ENCODE data around the gene LOXL1.

DNA sequence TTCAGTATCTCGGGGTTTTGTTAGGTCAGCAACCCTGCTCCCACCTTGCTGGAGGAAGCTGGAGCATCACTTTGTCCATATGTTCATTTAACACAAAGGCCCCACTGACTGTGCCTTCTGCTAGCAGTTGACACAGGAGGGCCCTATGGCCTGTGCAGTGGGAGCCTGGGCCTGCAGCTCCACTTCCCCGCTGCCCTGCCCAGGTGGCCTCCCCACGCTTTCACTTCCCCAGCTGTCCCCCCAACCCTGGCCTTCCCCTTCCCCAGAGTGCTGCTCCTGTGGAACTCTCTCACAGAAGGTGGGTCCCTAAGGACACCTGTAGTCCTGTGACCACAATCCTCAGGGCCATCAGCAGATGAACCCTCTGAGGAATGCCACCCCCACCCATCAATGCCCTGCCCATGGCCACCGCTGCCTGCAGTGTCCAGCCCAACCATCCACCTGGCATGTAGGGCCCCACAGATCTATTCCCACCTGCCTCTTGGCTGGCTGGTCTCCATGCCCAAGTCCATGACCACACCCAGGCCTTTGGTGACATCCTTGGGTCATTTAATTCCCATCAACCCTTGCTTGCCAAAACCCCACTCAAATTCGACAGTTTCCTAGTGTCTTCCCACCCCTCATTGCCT lies 39.4 kb upstream of the LOXL1 start:
- TF ChIP-seq, protein P1, sequence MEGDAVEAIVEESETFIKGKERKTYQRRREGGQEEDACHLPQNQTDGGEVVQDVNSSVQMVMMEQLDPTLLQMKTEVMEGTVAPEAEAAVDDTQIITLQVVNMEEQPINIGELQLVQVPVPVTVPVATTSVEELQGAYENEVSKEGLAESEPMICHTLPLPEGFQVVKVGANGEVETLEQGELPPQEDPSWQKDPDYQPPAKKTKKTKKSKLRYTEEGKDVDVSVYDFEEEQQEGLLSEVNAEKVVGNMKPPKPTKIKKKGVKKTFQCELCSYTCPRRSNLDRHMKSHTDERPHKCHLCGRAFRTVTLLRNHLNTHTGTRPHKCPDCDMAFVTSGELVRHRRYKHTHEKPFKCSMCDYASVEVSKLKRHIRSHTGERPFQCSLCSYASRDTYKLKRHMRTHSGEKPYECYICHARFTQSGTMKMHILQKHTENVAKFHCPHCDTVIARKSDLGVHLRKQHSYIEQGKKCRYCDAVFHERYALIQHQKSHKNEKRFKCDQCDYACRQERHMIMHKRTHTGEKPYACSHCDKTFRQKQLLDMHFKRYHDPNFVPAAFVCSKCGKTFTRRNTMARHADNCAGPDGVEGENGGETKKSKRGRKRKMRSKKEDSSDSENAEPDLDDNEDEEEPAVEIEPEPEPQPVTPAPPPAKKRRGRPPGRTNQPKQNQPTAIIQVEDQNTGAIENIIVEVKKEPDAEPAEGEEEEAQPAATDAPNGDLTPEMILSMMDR (conservative IDR thresholded peaks at IDR 0.05; ENCODE audit: low read length) = no peak
- TF ChIP-seq EZH2phosphoT487 (IDR thresholded peaks at IDR 0.05; ENCODE audit: borderline replicate concordance, low read depth, low read length) = no peak
